HEK293 (cell line): ENCODE data around the gene KLHL29.

Experiments
- CTCF ChIA-PET: fragments of 350-600 bp; formaldehyde crosslinking; extraction: SDS; loops from one replicate; lab custom pipeline; 2021; ENCODE audit warnings: antibody characterized with exemption; lab: Yijun Ruan, JAX
- POLR2A ChIA-PET: fragments of 300-600 bp; formaldehyde crosslinking; extraction: SDS; loops from one replicate; lab custom pipeline; 2020; ENCODE audit warnings: antibody characterized with exemption, inconsistent platforms; lab: Yijun Ruan, JAX
- H3K27ac ChIP-seq: fragments of 200-500 bp; sonication (Bioruptor generic); 2 replicates; pipeline ENCODE4 v1.5.1; 2014; ENCODE audit warnings: low read depth, low read length, control low read depth, inconsistent platforms; ENCODE audit errors: extremely low read depth
- H3K36me3 ChIP-seq, 2 experiments: fragments of 200-500 bp in 1 of 2; sonication (Bioruptor generic) in 1 of 2; 1 replicate in 1 of 2; 2 replicates in 1 of 2; pipeline ENCODE4 v1.5.1; 2014 to 2017; ENCODE audit warnings: inconsistent platforms in 2 of 2, low read length in 2 of 2; ENCODE audit not compliant: control insufficient read depth in 2 of 2, insufficient read depth in 1 of 2
- H3K4me1 ChIP-seq: fragments of 200-500 bp; sonication (Bioruptor generic); 2 replicates; pipeline ENCODE4 v1.5.1; 2014; ENCODE audit warnings: mild to moderate bottlenecking, low read length, inconsistent platforms; ENCODE audit not compliant: control insufficient read depth, insufficient read depth
- H3K4me3 ChIP-seq: 2 replicates; pipeline ENCODE4 v1.5.1; 2011; ENCODE audit warnings: low read depth, mild to moderate bottlenecking, control low read depth, low read length, moderate library complexity
- H3K9me3 ChIP-seq: fragments of 200-500 bp; sonication (Bioruptor generic); 2 replicates; pipeline ENCODE4 v1.5.1; 2014; ENCODE audit warnings: low read depth, low read length, inconsistent platforms; ENCODE audit not compliant: control insufficient read depth, insufficient read depth
- FEZF1 ChIP-seq: fragments of 450-650 bp; formaldehyde crosslinking; IDR thresholded peaks from 2 replicates; pipeline ENCODE4 v1.5.1; 2016; ENCODE audit warnings: missing biosample characterization, missing genetic modification characterization
- KLF10 ChIP-seq: fragments of 450-650 bp; IDR thresholded peaks from 2 replicates; pipeline ENCODE4 v1.5.1; 2018; ENCODE audit warnings: missing biosample characterization, mild to moderate bottlenecking, missing genetic modification characterization
- KLF17 ChIP-seq: fragments of 450-650 bp; formaldehyde crosslinking; IDR thresholded peaks from 2 replicates; pipeline ENCODE4 v1.5.1; 2016; ENCODE audit warnings: missing biosample characterization, missing genetic modification characterization
- OSR2 ChIP-seq: fragments of 450-650 bp; formaldehyde crosslinking; IDR thresholded peaks from 2 replicates; pipeline ENCODE4 v1.5.1; 2016; ENCODE audit warnings: missing biosample characterization, missing genetic modification characterization
- PATZ1 ChIP-seq: fragments of 450-650 bp; formaldehyde crosslinking; IDR thresholded peaks from 2 replicates; pipeline ENCODE4 v1.5.1; 2016; ENCODE audit warnings: missing biosample characterization, missing genetic modification characterization
- TCF7L2 ChIP-seq: IDR thresholded peaks from 2 replicates; pipeline ENCODE4 v1.6.1; 2011; ENCODE audit warnings: low read depth, mild to moderate bottlenecking, inconsistent platforms, low read length, moderate library complexity, borderline replicate concordance
- TRIM28 ChIP-seq: IDR thresholded peaks from 2 replicates; pipeline ENCODE4 v1.6.1; 2011; ENCODE audit warnings: low read length, control low read depth, borderline replicate concordance
- YY1 ChIP-seq: fragments of 450-650 bp; formaldehyde crosslinking; IDR thresholded peaks from 2 replicates; pipeline ENCODE4 v1.5.1; 2018; ENCODE audit warnings: missing biosample characterization, missing genetic modification characterization
- ZBTB8A ChIP-seq: fragments of 450-650 bp; formaldehyde crosslinking; IDR thresholded peaks from 2 replicates; pipeline ENCODE4 v1.5.1; 2016; ENCODE audit warnings: missing biosample characterization, missing genetic modification characterization
- ZEB2 ChIP-seq: fragments of 450-650 bp; formaldehyde crosslinking; IDR thresholded peaks from 2 replicates; pipeline ENCODE4 v1.5.1; 2016; ENCODE audit warnings: missing biosample characterization, missing genetic modification characterization
- ZNF146 ChIP-seq: fragments of 450-650 bp; formaldehyde crosslinking; IDR thresholded peaks from 2 replicates; pipeline ENCODE4 v1.5.1; 2016; ENCODE audit warnings: missing biosample characterization, missing genetic modification characterization
- ZNF214 ChIP-seq: fragments of 450-650 bp; formaldehyde crosslinking; IDR thresholded peaks from 2 replicates; pipeline ENCODE4 v1.5.1; 2017; ENCODE audit warnings: missing biosample characterization, mild to moderate bottlenecking, missing genetic modification characterization, borderline replicate concordance
- ZNF354C ChIP-seq: fragments of 450-650 bp; formaldehyde crosslinking; IDR thresholded peaks from 2 replicates; pipeline ENCODE4 v1.5.1; 2016; ENCODE audit warnings: missing biosample characterization, missing genetic modification characterization, low read depth, borderline replicate concordance
- ZNF366 ChIP-seq: fragments of 450-650 bp; formaldehyde crosslinking; conservative IDR thresholded peaks from 2 replicates; pipeline ENCODE4 v1.5.1; 2016; ENCODE audit warnings: missing biosample characterization, missing genetic modification characterization
- ZNF37A ChIP-seq: fragments of 450-650 bp; IDR thresholded peaks from 2 replicates; pipeline ENCODE4 v1.5.1; 2018; ENCODE audit warnings: missing biosample characterization, missing genetic modification characterization
- ZNF449 ChIP-seq: fragments of 450-650 bp; formaldehyde crosslinking; IDR thresholded peaks from 2 replicates; pipeline ENCODE4 v1.5.1; 2017; ENCODE audit warnings: missing biosample characterization, mild to moderate bottlenecking, missing genetic modification characterization, moderate library complexity
- ZNF558 ChIP-seq: fragments of 450-650 bp; formaldehyde crosslinking; IDR thresholded peaks from 2 replicates; pipeline ENCODE4 v1.5.1; 2016; ENCODE audit warnings: missing biosample characterization, missing genetic modification characterization
- ZNF600 ChIP-seq: fragments of 450-650 bp; formaldehyde crosslinking; IDR thresholded peaks from 2 replicates; pipeline ENCODE4 v1.5.1; 2016; ENCODE audit warnings: missing biosample characterization, missing genetic modification characterization
- ZNF629 ChIP-seq: fragments of 450-650 bp; formaldehyde crosslinking; IDR thresholded peaks from 2 replicates; pipeline ENCODE4 v1.5.1; 2017; ENCODE audit warnings: missing biosample characterization, missing genetic modification characterization
- ZNF791 ChIP-seq: fragments of 450-650 bp; formaldehyde crosslinking; IDR thresholded peaks from 2 replicates; pipeline ENCODE4 v1.5.1; 2016; ENCODE audit warnings: missing biosample characterization, missing genetic modification characterization
- TF ChIP-seq, protein P1 (sequence below): fragments of 450-650 bp; formaldehyde crosslinking; IDR thresholded peaks from 2 replicates; pipeline ENCODE4 v1.5.1; 2017; ENCODE audit warnings: missing biosample characterization, missing genetic modification characterization
- TF ChIP-seq, protein P2 (sequence below): fragments of 450-650 bp; formaldehyde crosslinking; IDR thresholded peaks from 2 replicates; pipeline ENCODE4 v1.5.1; 2016; ENCODE audit warnings: missing biosample characterization, missing genetic modification characterization

KLHL29 gene

DNA sequence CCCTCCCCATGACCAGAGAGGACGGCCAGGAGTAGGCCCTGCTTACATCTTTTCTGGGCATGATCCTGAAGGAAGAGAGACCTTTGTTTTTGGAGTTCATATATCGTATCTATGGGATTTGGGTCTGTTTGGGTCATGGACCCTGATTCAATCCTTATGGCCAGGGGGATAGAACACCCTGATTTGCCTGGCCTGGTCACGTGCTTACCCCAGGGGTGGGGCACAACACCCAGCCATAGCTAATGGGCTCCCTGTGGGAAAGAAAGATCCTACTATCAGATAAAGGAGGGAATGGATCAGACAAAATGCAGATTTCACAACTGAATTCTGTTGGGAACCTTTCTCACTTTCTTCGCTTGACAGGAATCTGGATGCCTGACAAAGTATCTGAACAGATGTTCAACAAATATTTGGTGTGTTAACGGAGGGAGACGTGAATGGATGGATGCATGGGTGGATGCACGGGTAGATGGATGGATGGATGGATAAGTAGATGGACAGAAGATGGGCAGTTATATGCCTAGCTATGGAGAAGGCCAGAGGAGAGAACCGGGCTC, 155.9 kb downstream of the KLHL29 start (continued):
- TF ChIP-seq ZNF791 (tag by site-specific recombination) (no peak), KLF10 (tag by site-specific recombination) (no peak), YY1 (no peak), ZNF354C (tag by site-specific recombination) (no peak), ZNF558 (tag by site-specific recombination) (no peak)
- TF ChIP-seq, protein P1, sequence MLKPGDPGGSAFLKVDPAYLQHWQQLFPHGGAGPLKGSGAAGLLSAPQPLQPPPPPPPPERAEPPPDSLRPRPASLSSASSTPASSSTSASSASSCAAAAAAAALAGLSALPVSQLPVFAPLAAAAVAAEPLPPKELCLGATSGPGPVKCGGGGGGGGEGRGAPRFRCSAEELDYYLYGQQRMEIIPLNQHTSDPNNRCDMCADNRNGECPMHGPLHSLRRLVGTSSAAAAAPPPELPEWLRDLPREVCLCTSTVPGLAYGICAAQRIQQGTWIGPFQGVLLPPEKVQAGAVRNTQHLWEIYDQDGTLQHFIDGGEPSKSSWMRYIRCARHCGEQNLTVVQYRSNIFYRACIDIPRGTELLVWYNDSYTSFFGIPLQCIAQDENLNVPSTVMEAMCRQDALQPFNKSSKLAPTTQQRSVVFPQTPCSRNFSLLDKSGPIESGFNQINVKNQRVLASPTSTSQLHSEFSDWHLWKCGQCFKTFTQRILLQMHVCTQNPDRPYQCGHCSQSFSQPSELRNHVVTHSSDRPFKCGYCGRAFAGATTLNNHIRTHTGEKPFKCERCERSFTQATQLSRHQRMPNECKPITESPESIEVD: no peak
- TF ChIP-seq, all 188 proteins: peak for 0

DNA sequence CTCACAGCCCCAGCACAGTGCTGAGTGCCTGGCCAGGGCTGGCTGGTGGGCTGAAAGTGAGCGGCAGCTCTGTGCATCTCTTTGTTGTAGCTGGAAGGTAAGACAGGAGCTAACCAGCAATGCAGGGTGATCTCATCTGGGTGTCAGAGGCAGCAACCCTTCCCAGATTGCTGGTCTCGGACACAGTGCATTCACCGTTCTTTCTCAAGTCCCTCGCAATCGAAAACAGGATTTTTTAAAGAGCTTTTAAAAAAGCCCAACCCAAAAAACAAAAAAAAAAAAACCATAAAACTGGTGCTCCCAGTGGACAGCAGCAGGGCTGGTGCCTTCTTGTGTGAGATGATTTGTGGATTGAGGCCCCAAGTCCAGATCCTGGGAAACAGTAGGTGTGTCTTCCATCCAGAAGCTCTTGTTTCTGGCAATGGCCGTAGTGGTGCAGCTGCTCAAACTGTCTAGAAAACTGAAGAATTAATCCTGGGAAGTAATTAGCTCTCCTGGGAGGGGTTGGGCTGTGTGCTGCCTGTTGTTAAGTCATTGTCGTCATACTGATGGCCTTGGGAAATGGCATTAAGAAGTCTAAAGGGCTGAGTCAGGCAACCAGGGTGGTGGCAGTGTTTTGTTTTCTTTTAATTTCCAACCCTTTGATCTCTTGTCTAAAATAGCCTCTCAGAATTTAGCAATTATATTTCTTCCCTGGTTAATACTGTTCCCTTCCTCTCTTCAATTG, 156.7 kb downstream of the KLHL29 start:
- H3K27ac ChIP-seq: no peak overlapping the region
- CTCF ChIA-PET: no interaction called here
- no peaks in the 10 kb centered on the region for H3K36me3 ChIP-seq
- no peaks in the 10 kb centered on the region for H3K9me3 ChIP-seq
- POLR2A ChIA-PET: no interaction called here
- H3K4me3 ChIP-seq: no peak overlapping the region
- TF ChIP-seq ZBTB8A (tag by site-specific recombination) (0 out of 2 replicates have a peak, but pooled peaks have one; percentile 20), ZNF146 (peak; percentile 52; the same call in 1 of the 2 replicates), FEZF1 (tag by site-specific recombination) (peak; percentile 27; the same call in 1 of the 2 replicates), ZEB2 (tag by site-specific recombination) (no peak), ZNF449 (tag by site-specific recombination) (peak; percentile 87), ZNF214 (tag by site-specific recombination) (no peak), ZNF37A (tag by site-specific recombination) (no peak), OSR2 (peak; percentile 58), KLF17 (0 out of 2 replicates have a peak, but pooled peaks have one; percentile 29), ZNF629 (peak; percentile 71), TCF7L2 (peak; percentile 47), ZNF366 (tag by site-specific recombination) (0 out of 2 replicates have a peak, but pooled peaks have one; percentile 31), ZNF558 (tag by site-specific recombination) (no peak), ZNF600 (0 out of 2 replicates have a peak, but pooled peaks have one; percentile 39), PATZ1 (tag by site-specific recombination) (no peak), TRIM28 (peak; percentile 20; the same call in 1 of the 2 replicates)
- TF ChIP-seq, protein P2, sequence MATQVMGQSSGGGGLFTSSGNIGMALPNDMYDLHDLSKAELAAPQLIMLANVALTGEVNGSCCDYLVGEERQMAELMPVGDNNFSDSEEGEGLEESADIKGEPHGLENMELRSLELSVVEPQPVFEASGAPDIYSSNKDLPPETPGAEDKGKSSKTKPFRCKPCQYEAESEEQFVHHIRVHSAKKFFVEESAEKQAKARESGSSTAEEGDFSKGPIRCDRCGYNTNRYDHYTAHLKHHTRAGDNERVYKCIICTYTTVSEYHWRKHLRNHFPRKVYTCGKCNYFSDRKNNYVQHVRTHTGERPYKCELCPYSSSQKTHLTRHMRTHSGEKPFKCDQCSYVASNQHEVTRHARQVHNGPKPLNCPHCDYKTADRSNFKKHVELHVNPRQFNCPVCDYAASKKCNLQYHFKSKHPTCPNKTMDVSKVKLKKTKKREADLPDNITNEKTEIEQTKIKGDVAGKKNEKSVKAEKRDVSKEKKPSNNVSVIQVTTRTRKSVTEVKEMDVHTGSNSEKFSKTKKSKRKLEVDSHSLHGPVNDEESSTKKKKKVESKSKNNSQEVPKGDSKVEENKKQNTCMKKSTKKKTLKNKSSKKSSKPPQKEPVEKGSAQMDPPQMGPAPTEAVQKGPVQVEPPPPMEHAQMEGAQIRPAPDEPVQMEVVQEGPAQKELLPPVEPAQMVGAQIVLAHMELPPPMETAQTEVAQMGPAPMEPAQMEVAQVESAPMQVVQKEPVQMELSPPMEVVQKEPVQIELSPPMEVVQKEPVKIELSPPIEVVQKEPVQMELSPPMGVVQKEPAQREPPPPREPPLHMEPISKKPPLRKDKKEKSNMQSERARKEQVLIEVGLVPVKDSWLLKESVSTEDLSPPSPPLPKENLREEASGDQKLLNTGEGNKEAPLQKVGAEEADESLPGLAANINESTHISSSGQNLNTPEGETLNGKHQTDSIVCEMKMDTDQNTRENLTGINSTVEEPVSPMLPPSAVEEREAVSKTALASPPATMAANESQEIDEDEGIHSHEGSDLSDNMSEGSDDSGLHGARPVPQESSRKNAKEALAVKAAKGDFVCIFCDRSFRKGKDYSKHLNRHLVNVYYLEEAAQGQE: 0 out of 2 replicates have a peak, but pooled peaks have one; percentile 32
- peaks cover 4% of the 10 kb centered on the region for H3K4me1 ChIP-seq
